A549 (cell line): Measurements from ENCODE around the gene SP6. TPM values are rescaled to one million over a fixed set of nuclear protein-coding genes. Genes with fewer than 3 reads are reported as not detected.

ENCODE experiments used
- ATAC-seq, 2 experiments: fragments of 200-7000 bp in 1 of 2; fragments of >200 bp in 1 of 2; cut with Nextera tagmentation in 1 of 2; cut with Tn5 transposase in 1 of 2; 3 replicates each; pipeline versions ENCODE4 v1.8.0 to v1.9.1; 2018 to 2020; ENCODE audit warnings: mild to moderate bottlenecking in 1 of 2, moderate library complexity in 1 of 2
- CTCF ChIA-PET: fragments of 300-600 bp; sonication (Branson Sonifier 250); formaldehyde crosslinking; extraction: SDS; loops from one replicate; lab custom pipeline; 2021; ENCODE audit warnings: antibody characterized with exemption, inconsistent platforms; lab: Yijun Ruan, JAX
- POLR2A ChIA-PET: fragments of 350-600 bp; formaldehyde crosslinking; extraction: SDS; loops from one replicate; lab custom pipeline; 2021; ENCODE audit warnings: antibody characterized with exemption, inconsistent platforms; lab: Yijun Ruan, JAX
- DNase-seq, 2 experiments: peaks; one replicate each; pipeline versions ENCODE4 v3.0.0 to v3.0.0-alpha.2; 2011 to 2016; ENCODE audit warnings: low read depth in 1 of 2, low spot score in 1 of 2
- FAIRE-seq: peaks from 2 replicates; lab custom pipeline; 2011; peaks lifted over from hg19 to GRCh38; lab: Jason Lieb, UNC
- H3K27ac ChIP-seq, 2 experiments: fragments of >200 bp; sonication (Bioruptor Twin); formaldehyde crosslinking; 3 replicates each; pipeline ENCODE4 v1.5.1; 2016 to 2017
- H3K4me1 ChIP-seq: fragments of >200 bp; sonication (Bioruptor Twin); formaldehyde crosslinking; 3 replicates; pipeline ENCODE4 v1.6.1; 2016
- H3K4me2 ChIP-seq: fragments of >200 bp; sonication (Bioruptor Twin); formaldehyde crosslinking; 3 replicates; pipeline ENCODE4 v1.6.1; 2016
- H3K4me3 ChIP-seq: fragments of >200 bp; sonication (Bioruptor Twin); formaldehyde crosslinking; 3 replicates; pipeline ENCODE4 v1.5.1; 2016
- H3K9me3 ChIP-seq: fragments of >200 bp; sonication (Bioruptor Twin); formaldehyde crosslinking; 3 replicates; pipeline ENCODE4 v1.6.1; 2016
- BCL3 ChIP-seq: fragments of >200 bp; sonication (Bioruptor Twin); formaldehyde crosslinking; IDR thresholded peaks from 3 replicates; pipeline ENCODE4 v1.6.1; 2016
- BHLHE40 ChIP-seq: IDR thresholded peaks from 2 replicates; pipeline ENCODE4 v1.6.1; 2012; ENCODE audit warnings: low read depth, low read length, inconsistent platforms
- CBX8 ChIP-seq: fragments of 200-600 bp; sonication (generic); IDR thresholded peaks from 2 replicates; pipeline ENCODE4 v1.6.1; 2016
- CTCF ChIP-seq: fragments of >200 bp; sonication (Bioruptor Twin); formaldehyde crosslinking; IDR thresholded peaks from 3 replicates; pipeline ENCODE4 v1.5.1; 2016
- EHF ChIP-seq: fragments of 250-450 bp; sonication (Bioruptor Pico); IDR thresholded peaks from 2 replicates; pipeline ENCODE4 v1.5.0; 2020; ENCODE audit warnings: mild to moderate bottlenecking
- EHMT2 ChIP-seq: fragments of 200-600 bp; sonication (generic); IDR thresholded peaks from 2 replicates; pipeline ENCODE4 v1.6.1; 2016; ENCODE audit warnings: antibody characterized with exemption, low read depth, mild to moderate bottlenecking, moderate library complexity
- GATA3 ChIP-seq: IDR thresholded peaks from 2 replicates; pipeline ENCODE4 v1.6.1; 2012; ENCODE audit warnings: borderline replicate concordance
- HDAC2 ChIP-seq: fragments of 200-600 bp; sonication (generic); IDR thresholded peaks from 2 replicates; pipeline ENCODE4 v1.6.1; 2016
- HOXB13 ChIP-seq: fragments of 250-450 bp; sonication (Bioruptor Pico); IDR thresholded peaks from 2 replicates; pipeline ENCODE4 v1.5.0; 2020; ENCODE audit warnings: low read depth, mild to moderate bottlenecking, moderate library complexity
- JUNB ChIP-seq: fragments of >200 bp; sonication (Bioruptor Twin); formaldehyde crosslinking; IDR thresholded peaks from 2 replicates; pipeline ENCODE4 v1.6.1; 2016
- KDM5A ChIP-seq: fragments of 200-600 bp; sonication (generic); IDR thresholded peaks from 2 replicates; pipeline ENCODE4 v1.6.1; 2016; ENCODE audit warnings: antibody characterized with exemption, mild to moderate bottlenecking
- MAZ ChIP-seq: fragments of 150-350 bp; IDR thresholded peaks from 2 replicates; pipeline ENCODE4 v1.6.1; 2014; ENCODE audit warnings: antibody characterized with exemption, low read depth, low read length, borderline replicate concordance
- MYC ChIP-seq: IDR thresholded peaks from 2 replicates; pipeline ENCODE4 v1.6.1; 2012; ENCODE audit warnings: mild to moderate bottlenecking, inconsistent platforms, low read length, improper control_type of control experiment, borderline replicate concordance
- NFE2L2 ChIP-seq: fragments of 150-350 bp; conservative IDR thresholded peaks from 2 replicates; pipeline ENCODE4 v1.6.1; 2014; ENCODE audit warnings: low read length
- NPAS2 ChIP-seq: fragments of 250-450 bp; sonication (Bioruptor Pico); IDR thresholded peaks from 2 replicates; pipeline ENCODE4 v1.8.0; 2022; ENCODE audit warnings: mild to moderate bottlenecking, moderate library complexity, borderline replicate concordance
- PHF8 ChIP-seq: fragments of 200-600 bp; sonication (generic); IDR thresholded peaks from 2 replicates; pipeline ENCODE4 v1.6.1; 2016; ENCODE audit warnings: low read depth, mild to moderate bottlenecking, antibody characterized with exemption, moderate library complexity, borderline replicate concordance
- POLR2A ChIP-seq: IDR thresholded peaks from 2 replicates; pipeline ENCODE4 v1.6.1; 2012; ENCODE audit warnings: mild to moderate bottlenecking, low read length
- REST ChIP-seq: fragments of 200-600 bp; sonication (generic); IDR thresholded peaks from 2 replicates; pipeline ENCODE4 v1.6.1; 2016; ENCODE audit warnings: antibody characterized with exemption, mild to moderate bottlenecking, moderate library complexity
- TFCP2L1 ChIP-seq: fragments of 250-450 bp; sonication (Bioruptor Pico); IDR thresholded peaks from 2 replicates; pipeline ENCODE4 v1.5.0; 2021; ENCODE audit warnings: mild to moderate bottlenecking
- ZFP36 ChIP-seq: fragments of 450-650 bp; IDR thresholded peaks from 2 replicates; pipeline ENCODE4 v1.6.1; 2014; ENCODE audit warnings: borderline replicate concordance; ENCODE audit not compliant: partially characterized antibody
- ZSCAN20 ChIP-seq: fragments of 250-450 bp; sonication (Bioruptor Pico); IDR thresholded peaks from 2 replicates; pipeline ENCODE4 v1.8.0; 2022; ENCODE audit warnings: mild to moderate bottlenecking, moderate library complexity
- WGBS: methylation state at CpG from one replicate; pipeline ENCODE4 v1.1.6; 2017; ENCODE audit errors: missing lambda C conversion rate; 5-methylcytosine and 5-hydroxymethylcytosine counted together
- polyA plus RNA-seq, 4 experiments: library from polyadenylated mRNA; depleted of rRNA in 3 of 4; stranded (reverse); fragments of >200 nt; fragmentation: RNase III in 1 of 4; extraction: RNeasy Plus Mini Kit Qiagen cat#74134 plus additional on column Dnase treatment in 1 of 4; gene quantifications; 2 replicates in 3 of 4; 3 replicates in 1 of 4; pipeline ENCODE4 v1.2.3, GENCODE V29; 2011 to 2017

SP6 gene
- polyA plus RNA-seq, 2 of the 4 experiments (the other 2 are of a cell fraction) = 0.61 to 2.1 TPM

- ATAC-seq (peak in 1 of 2 experiments; percentile 7; a peak in 1 of 6 replicates), DNase-seq (no peak), FAIRE-seq (no peak)
- TF ChIP-seq JUNB = no peak
- TF ChIP-seq BHLHE40 = no peak
- no peak for TF ChIP-seq HDAC2
- no peak for TF ChIP-seq CTCF
- TF ChIP-seq NPAS2 (CRISPR knock-in tag) = no peak
- no peak for TF ChIP-seq POLR2A
- TF ChIP-seq BCL3 = no peak
- TF ChIP-seq MAZ = no peak
- TF ChIP-seq ZFP36 = no peak
- TF ChIP-seq NFE2L2 = no peak
- TF ChIP-seq EHMT2 = no peak
- TF ChIP-seq ZSCAN20 (CRISPR knock-in tag) = no peak
- Histone ChIP-seq H3K4me3 (no peak overlapping the region), H3K4me2 (no peak overlapping the region), H3K27ac (no peak overlapping the region), H3K9me3 (no peaks in the 10 kb centered on the region), H3K4me1 (0 out of 3 replicates have a peak, but pooled peaks cover 6% of the 10 kb centered on the region)
- ChIA-PET CTCF (interaction anchor here (0.7 to 18.8 kb wide), 6 partner anchors 8 to 72 kb away, joined by 3 to 1860 read pairs (median 4); partner anchors contain the start of genes LRRC46, MRPL10, SCRN2 and SP6), POLR2A (interaction anchor here (1.0 kb wide), 1 partner anchor 16 kb away, joined by 6 read pairs; the partner anchor contains the start of gene SP2)
- 71% methylated on average over 2 of the region's 2 CpGs for WGBS
These were observed 28.1 kb upstream of the SP6 start for GRCh38 chr17:47879028-47879585.

- 0 out of 3 replicates have a peak, but pooled peaks cover 6% of the 10 kb centered on the region for H3K4me1 ChIP-seq
- H3K27ac ChIP-seq = peak overlapping the region in 1 of 2 experiments; percentile 8; a peak in 1 of 6 replicates
- H3K4me3 ChIP-seq = no peak overlapping the region
- FAIRE-seq (no peak), ATAC-seq (peak in 1 of 2 experiments; percentile 21; a peak in 2 of 6 replicates), DNase-seq (no peak)
- no peak overlapping the region for H3K4me2 ChIP-seq
- POLR2A ChIA-PET = interaction anchor here (1.0 kb wide), 1 partner anchor 17 kb away, joined by 6 read pairs; the partner anchor contains the start of gene SP2
- H3K9me3 ChIP-seq = no peaks in the 10 kb centered on the region
- CTCF ChIA-PET = interaction anchor here (0.6 to 18.8 kb wide), 6 partner anchors 8 to 68 kb away, joined by 3 to 1860 read pairs (median 4); partner anchors contain the start of genes LRRC46, MRPL10, SCRN2 and SP6
- 54% methylated on average over 10 of the region's 10 CpGs for WGBS
- TF ChIP-seq KDM5A = no peak
- no peak for TF ChIP-seq MYC
- TF ChIP-seq TFCP2L1 (CRISPR knock-in tag) = no peak
- no peak for TF ChIP-seq CBX8
- no peak for TF ChIP-seq GATA3
- TF ChIP-seq NPAS2 (CRISPR knock-in tag) = no peak
- TF ChIP-seq POLR2A = no peak
- no peak for TF ChIP-seq HOXB13 (CRISPR knock-in tag)
- no peak for TF ChIP-seq CTCF
- no peak for TF ChIP-seq EHF
- no peak for TF ChIP-seq JUNB
- TF ChIP-seq REST = no peak
- no peak for TF ChIP-seq PHF8
These were observed 27.5 kb upstream of the SP6 start for GRCh38 chr17:47878203-47879027.
